Measurements from ENCODE around the gene AHDC1. TPM values are rescaled to one million over a fixed set of nuclear protein-coding genes. Genes with fewer than 3 reads are reported as not detected.
A peak's percentile ranks its signal among the peaks of the same experiment; 100 is the strongest.

Gene AHDC1
- total RNA-seq, 1 donor from 2014 or later, result 40.1 TPM

DNA sequence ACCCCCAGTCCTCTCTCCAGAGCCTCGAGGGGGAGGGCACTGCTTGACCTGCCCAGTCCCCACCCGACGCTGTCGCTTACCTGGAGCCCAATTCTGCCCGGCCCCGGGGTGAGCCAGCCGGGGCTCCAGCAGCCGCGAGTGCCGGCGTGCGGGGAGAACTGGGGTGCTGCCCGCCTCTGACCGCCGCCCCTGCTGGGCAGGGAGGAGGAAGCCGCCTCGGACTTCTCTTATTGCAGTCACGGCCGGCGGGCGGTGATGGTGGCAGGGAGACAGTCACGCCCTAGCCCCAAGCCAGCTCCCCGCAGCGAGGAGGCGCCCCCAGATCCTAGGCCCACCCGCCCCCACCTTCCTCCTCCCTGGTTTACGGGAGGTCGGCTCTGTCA, 31.0 kb upstream of the AHDC1 start, which contains the start of gene FGR:
Gene FGR, minus strand, starts transcription at position 201 of the 383 bp plus-strand sequence. CDS start 11,269 bp downstream, outside the sequence.
- peak; percentile 57 for DNase-seq
- H3K4me3 ChIP-seq, result peak within 1 kb of the TSS; percentile 70
- H3K4me1 ChIP-seq, result peaks cover 61% of the 10 kb centered on the region
- H3K27me3 ChIP-seq (ENCODE audit: low read depth), result no peaks in the 10 kb centered on the region
- no peaks in the 10 kb centered on the region for H3K9me3 ChIP-seq (replicated peaks)
- intact Hi-C loops (cut with micrococcal nuclease), result no loop called here
- no peaks in the 10 kb centered on the region for H3K36me3 ChIP-seq
- peak within 1 kb of the TSS; percentile 92 for H3K27ac ChIP-seq (replicated peaks)
- TF ChIP-seq, protein P1, sequence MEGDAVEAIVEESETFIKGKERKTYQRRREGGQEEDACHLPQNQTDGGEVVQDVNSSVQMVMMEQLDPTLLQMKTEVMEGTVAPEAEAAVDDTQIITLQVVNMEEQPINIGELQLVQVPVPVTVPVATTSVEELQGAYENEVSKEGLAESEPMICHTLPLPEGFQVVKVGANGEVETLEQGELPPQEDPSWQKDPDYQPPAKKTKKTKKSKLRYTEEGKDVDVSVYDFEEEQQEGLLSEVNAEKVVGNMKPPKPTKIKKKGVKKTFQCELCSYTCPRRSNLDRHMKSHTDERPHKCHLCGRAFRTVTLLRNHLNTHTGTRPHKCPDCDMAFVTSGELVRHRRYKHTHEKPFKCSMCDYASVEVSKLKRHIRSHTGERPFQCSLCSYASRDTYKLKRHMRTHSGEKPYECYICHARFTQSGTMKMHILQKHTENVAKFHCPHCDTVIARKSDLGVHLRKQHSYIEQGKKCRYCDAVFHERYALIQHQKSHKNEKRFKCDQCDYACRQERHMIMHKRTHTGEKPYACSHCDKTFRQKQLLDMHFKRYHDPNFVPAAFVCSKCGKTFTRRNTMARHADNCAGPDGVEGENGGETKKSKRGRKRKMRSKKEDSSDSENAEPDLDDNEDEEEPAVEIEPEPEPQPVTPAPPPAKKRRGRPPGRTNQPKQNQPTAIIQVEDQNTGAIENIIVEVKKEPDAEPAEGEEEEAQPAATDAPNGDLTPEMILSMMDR (IDR thresholded peaks at IDR 0.05; ENCODE audit: borderline replicate concordance), result peak; percentile 10

DNA sequence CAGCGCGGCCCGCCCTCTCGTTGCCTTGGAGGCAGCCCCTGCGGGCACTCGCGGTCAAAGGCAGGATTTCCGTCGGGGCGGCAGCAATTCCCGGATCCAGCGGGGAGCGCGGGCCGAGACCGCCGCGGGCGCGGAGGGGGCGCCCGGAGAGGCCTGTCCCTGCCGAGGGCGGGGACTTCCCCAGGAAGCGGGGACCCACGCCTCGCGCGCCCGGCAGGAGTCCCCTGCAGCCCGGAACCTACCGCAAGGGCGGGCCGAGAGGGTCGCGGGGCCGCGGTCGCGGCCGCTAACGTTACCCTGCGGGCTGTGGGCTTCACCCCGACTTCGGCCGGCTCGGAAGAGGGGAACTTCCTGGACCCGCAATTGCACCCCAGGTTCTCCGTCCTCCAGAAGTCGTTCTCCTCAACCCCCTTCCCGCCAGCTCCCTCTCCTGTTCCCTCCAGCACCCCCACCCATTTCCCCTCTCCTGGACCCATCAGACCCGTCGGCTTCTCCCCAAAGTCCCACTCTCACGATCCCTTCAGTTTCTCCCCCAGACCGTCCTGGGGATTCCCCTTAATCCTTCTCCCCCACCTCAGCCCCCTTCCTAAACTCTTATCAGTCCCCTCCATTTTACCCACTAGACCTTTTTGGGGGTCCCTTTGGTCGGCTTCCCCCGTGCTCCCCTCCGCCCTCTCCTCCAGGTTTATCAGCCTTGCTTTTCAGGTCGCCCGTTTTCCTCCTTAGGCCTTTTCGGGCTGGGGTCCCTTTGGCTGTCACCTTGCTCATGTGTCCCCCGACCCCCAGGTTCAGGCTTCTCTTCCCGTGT, 30.4 kb upstream of the AHDC1 start:
- Histone ChIP-seq H3K27ac (replicated peaks) (peak overlapping the region; percentile 92), H3K27me3 (ENCODE audit: low read depth) (no peaks in the 10 kb centered on the region), H3K9me3 (replicated peaks) (no peaks in the 10 kb centered on the region), H3K4me1 (peaks cover 67% of the 10 kb centered on the region), H3K4me3 (peak overlapping the region; percentile 70), H3K36me3 (no peaks in the 10 kb centered on the region)
- intact Hi-C loops (cut with micrococcal nuclease), result no loop called here
- DNase-seq, result peak; percentile 71
- TF ChIP-seq, protein P1 (IDR thresholded peaks at IDR 0.05; ENCODE audit: borderline replicate concordance), result peak; percentile 30

DNA sequence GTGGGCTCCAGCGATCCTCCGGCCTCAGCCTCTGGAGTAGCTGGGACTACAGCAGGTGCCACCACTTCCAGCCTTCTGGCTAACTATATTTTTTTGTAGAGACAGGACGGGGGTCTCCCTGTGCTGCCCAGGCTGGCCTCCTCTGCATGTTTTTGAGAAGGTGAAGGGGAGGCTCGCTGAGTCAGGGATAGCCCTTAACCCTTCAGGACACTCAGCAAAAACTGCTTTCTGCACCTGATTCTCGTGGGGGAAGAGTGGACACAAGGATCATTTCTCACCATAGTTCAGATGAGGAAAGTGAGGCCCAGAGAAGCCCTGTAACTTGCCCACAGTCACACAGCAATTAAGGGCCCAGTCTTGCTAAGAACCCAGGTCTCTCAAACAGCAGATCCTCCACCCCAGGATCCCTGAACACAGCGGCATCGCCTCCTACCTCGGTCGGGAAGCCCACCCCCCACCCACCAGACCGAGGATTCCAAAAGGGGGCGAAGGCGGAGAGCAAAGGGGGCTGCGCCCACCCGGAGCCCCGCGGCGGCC, 29.8 kb upstream of the AHDC1 start:
- TF ChIP-seq, protein P1 (IDR thresholded peaks at IDR 0.05; ENCODE audit: borderline replicate concordance), result no peak
- no peaks in the 10 kb centered on the region for H3K27me3 ChIP-seq (ENCODE audit: low read depth)
- H3K9me3 ChIP-seq (replicated peaks), result no peaks in the 10 kb centered on the region
- no peaks in the 10 kb centered on the region for H3K36me3 ChIP-seq
- H3K4me1 ChIP-seq, result peaks cover 74% of the 10 kb centered on the region
- peak overlapping the region; percentile 92 for H3K27ac ChIP-seq (replicated peaks)
- no peak for DNase-seq
- intact Hi-C loops (cut with micrococcal nuclease), result no loop called here
- peak overlapping the region; percentile 70 for H3K4me3 ChIP-seq

DNA sequence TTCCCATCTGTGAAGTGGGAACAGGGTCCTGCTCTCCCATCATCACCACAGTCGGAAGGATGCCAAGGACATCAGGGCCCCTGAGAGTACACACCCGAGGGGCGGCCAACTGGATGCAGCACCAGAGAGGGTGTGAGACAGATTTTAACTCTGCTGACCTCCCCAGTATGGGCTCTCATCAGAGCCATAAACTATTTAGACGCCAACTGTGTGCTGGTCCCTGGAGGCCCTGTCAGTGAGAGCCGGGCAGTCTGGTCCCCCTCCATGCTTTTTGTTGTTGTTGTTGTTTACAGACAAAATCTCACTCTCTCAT, 29.3 kb upstream of the AHDC1 start:
- no peaks in the 10 kb centered on the region for H3K9me3 ChIP-seq (replicated peaks)
- H3K4me3 ChIP-seq, result peak overlapping the region; percentile 70
- H3K4me1 ChIP-seq, result peaks cover 77% of the 10 kb centered on the region
- DNase-seq, result no peak
- no peaks in the 10 kb centered on the region for H3K27me3 ChIP-seq (ENCODE audit: low read depth)
- H3K27ac ChIP-seq (replicated peaks), result peak overlapping the region; percentile 92
- TF ChIP-seq, protein P1 (IDR thresholded peaks at IDR 0.05; ENCODE audit: borderline replicate concordance), result no peak
- H3K36me3 ChIP-seq, result no peaks in the 10 kb centered on the region
- intact Hi-C loops (cut with micrococcal nuclease), result no loop called here

DNA sequence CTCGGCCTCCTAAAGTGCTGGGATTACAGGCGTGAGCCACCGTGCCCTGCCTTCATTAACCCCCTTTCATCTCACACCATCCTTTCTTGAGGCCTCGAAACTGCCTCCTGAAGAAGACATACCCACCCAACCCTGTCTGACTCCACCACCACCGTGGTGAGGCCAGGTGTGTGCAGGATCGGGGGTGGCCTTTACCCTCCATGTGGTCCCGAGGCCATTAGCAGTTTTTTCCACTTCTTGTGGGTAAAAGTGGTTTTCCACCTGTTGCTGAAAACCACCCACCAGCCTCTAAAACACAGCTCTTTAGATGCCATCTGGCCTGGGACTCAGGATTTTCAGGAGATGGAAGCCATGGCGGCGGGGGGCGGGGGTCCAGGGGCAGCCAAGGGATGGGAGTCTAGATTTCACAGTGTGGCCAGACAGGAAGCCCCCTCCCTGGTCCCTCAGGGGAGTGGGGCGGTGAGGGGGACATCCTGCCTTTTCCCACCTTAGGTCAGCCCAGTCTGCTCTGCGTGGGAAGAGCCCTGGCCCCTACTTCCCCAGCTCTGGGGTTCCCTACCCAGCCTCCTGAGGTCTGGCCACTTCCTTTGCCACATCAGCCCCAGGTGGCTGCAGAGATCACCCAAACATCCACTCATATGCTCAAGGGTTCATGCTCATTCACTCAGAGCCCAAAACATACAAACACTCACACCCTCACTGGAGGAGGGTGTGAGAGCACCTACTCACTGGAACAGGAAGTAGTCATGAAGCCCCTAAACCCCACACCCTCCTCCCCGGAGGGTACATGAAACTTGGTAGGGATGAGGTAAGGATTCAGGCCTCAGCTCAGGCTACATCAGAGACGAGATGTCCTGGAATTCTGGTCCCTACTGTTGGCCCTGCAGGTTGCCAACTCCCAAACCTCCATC, 28.7 kb upstream of the AHDC1 start:
- DNase-seq, result no peak
- Histone ChIP-seq H3K27ac (replicated peaks) (peak overlapping the region; percentile 92), H3K4me1 (peaks cover 83% of the 10 kb centered on the region), H3K4me3 (peak overlapping the region; percentile 70), H3K27me3 (ENCODE audit: low read depth) (no peaks in the 10 kb centered on the region), H3K36me3 (no peaks in the 10 kb centered on the region), H3K9me3 (replicated peaks) (no peaks in the 10 kb centered on the region)
- intact Hi-C loops (cut with micrococcal nuclease), result no loop called here
- TF ChIP-seq, protein P1 (IDR thresholded peaks at IDR 0.05; ENCODE audit: borderline replicate concordance), result no peak

Data from left ventricle myocardium inferior (tissue), 1 donor.